SK-N-SH treated with all-trans-retinoic acid at 6 μM for 48 hours (cell line): ENCODE measurements around the gene GAPVD1.

Experiments used
- ATAC-seq: fragments of 200-7000 bp; cut with Tn5 transposase; 3 replicates; pipeline ENCODE4 v1.9.1; 2020; ENCODE audit warnings: mild to moderate bottlenecking, moderate library complexity
- ARNTL ChIP-seq: fragments of 450-650 bp; formaldehyde crosslinking; IDR thresholded peaks from 2 replicates; pipeline ENCODE4 v1.5.0; 2020; ENCODE audit warnings: low read depth, mild to moderate bottlenecking, moderate library complexity, borderline replicate concordance
- BACH2 ChIP-seq: fragments of 250-450 bp; sonication (Bioruptor Pico); IDR thresholded peaks from 2 replicates; pipeline ENCODE4 v1.9.0; 2021; ENCODE audit warnings: mild to moderate bottlenecking, borderline replicate concordance
- CREB5 ChIP-seq: fragments of 250-450 bp; sonication (Bioruptor Pico); IDR thresholded peaks from 2 replicates; pipeline ENCODE4 v1.5.1; 2020; ENCODE audit warnings: low read depth, mild to moderate bottlenecking, moderate library complexity
- CSRNP3 ChIP-seq: fragments of 250-450 bp; sonication (Bioruptor Pico); IDR thresholded peaks from 2 replicates; pipeline ENCODE4 v1.5.1; 2021; ENCODE audit warnings: mild to moderate bottlenecking, moderate library complexity
- ESRRG ChIP-seq: fragments of 250-450 bp; sonication (Bioruptor Pico); IDR thresholded peaks from 2 replicates; pipeline ENCODE4 v1.6.1; 2021; ENCODE audit warnings: mild to moderate bottlenecking
- GLIS3 ChIP-seq: fragments of 250-450 bp; sonication (Bioruptor Pico); IDR thresholded peaks from 2 replicates; pipeline ENCODE4 v1.5.0; 2020; ENCODE audit warnings: mild to moderate bottlenecking, moderate library complexity
- ISL1 ChIP-seq: fragments of 250-450 bp; sonication (Bioruptor Pico); IDR thresholded peaks from 2 replicates; pipeline ENCODE4 v2.1.2; 2022; ENCODE audit warnings: mild to moderate bottlenecking, moderate library complexity
- OSR1 ChIP-seq: fragments of 250-450 bp; sonication (Bioruptor Pico); IDR thresholded peaks from 2 replicates; pipeline ENCODE4 v1.8.0; 2022; ENCODE audit warnings: moderate library complexity, mild to moderate bottlenecking, inconsistent platforms
- RARB ChIP-seq: fragments of 250-450 bp; sonication (Bioruptor Pico); IDR thresholded peaks from 2 replicates; pipeline ENCODE4 v1.8.0; 2021; ENCODE audit warnings: mild to moderate bottlenecking, moderate library complexity
- SNAI2 ChIP-seq: fragments of 250-450 bp; sonication (Bioruptor Pico); IDR thresholded peaks from 2 replicates; pipeline ENCODE4 v1.5.0; 2020; ENCODE audit warnings: mild to moderate bottlenecking, moderate library complexity
- TCF4 ChIP-seq: fragments of 250-450 bp; sonication (Bioruptor Pico); IDR thresholded peaks from 2 replicates; pipeline ENCODE4 v1.8.0; 2021; ENCODE audit warnings: mild to moderate bottlenecking, moderate library complexity, borderline replicate concordance
- TOX ChIP-seq: fragments of 250-450 bp; sonication (Bioruptor Pico); IDR thresholded peaks from 2 replicates; pipeline ENCODE4 v1.8.0; 2021; ENCODE audit warnings: mild to moderate bottlenecking, moderate library complexity, borderline replicate concordance
- ZC3H10 ChIP-seq: fragments of 250-450 bp; sonication (Bioruptor Pico); IDR thresholded peaks from 2 replicates; pipeline ENCODE4 v1.5.1; 2021; ENCODE audit warnings: mild to moderate bottlenecking, moderate library complexity
- ZFP3 ChIP-seq: fragments of 250-450 bp; sonication (Bioruptor Pico); IDR thresholded peaks from 2 replicates; pipeline ENCODE4 v1.5.0; 2020; ENCODE audit warnings: mild to moderate bottlenecking, moderate library complexity
- ZFP30 ChIP-seq: fragments of 450-650 bp; formaldehyde crosslinking; IDR thresholded peaks from 2 replicates; pipeline ENCODE4 v1.5.0; 2022; ENCODE audit warnings: mild to moderate bottlenecking, moderate library complexity
- ZNF565 ChIP-seq: fragments of 450-650 bp; formaldehyde crosslinking; conservative IDR thresholded peaks from 2 replicates; pipeline ENCODE4 v1.5.0; 2020; ENCODE audit warnings: low read depth, mild to moderate bottlenecking, moderate library complexity
- ZNF70 ChIP-seq: fragments of 450-650 bp; formaldehyde crosslinking; IDR thresholded peaks from 2 replicates; pipeline ENCODE4 v1.5.0; 2020; ENCODE audit warnings: mild to moderate bottlenecking, moderate library complexity
- ZNF8 ChIP-seq: fragments of 450-650 bp; formaldehyde crosslinking; IDR thresholded peaks from 2 replicates; pipeline ENCODE4 v1.5.0; 2020; ENCODE audit warnings: mild to moderate bottlenecking, moderate library complexity
- TF ChIP-seq, protein P1 (sequence below): fragments of 250-450 bp; sonication (Bioruptor Pico); IDR thresholded peaks from 2 replicates; pipeline ENCODE4 v1.5.0; 2020; ENCODE audit warnings: mild to moderate bottlenecking, moderate library complexity
- TF ChIP-seq, protein P2 (sequence below): fragments of 250-450 bp; sonication (Bioruptor Pico); IDR thresholded peaks from 2 replicates; pipeline ENCODE4 v1.8.0; 2021; ENCODE audit warnings: low read depth, mild to moderate bottlenecking, moderate library complexity, borderline replicate concordance
- TF ChIP-seq, protein P3 (sequence below): fragments of 250-450 bp; sonication (Bioruptor Pico); IDR thresholded peaks from 2 replicates; pipeline ENCODE4 v1.8.0; 2020; ENCODE audit warnings: mild to moderate bottlenecking, moderate library complexity, borderline replicate concordance

The GAPVD1 gene

DNA sequence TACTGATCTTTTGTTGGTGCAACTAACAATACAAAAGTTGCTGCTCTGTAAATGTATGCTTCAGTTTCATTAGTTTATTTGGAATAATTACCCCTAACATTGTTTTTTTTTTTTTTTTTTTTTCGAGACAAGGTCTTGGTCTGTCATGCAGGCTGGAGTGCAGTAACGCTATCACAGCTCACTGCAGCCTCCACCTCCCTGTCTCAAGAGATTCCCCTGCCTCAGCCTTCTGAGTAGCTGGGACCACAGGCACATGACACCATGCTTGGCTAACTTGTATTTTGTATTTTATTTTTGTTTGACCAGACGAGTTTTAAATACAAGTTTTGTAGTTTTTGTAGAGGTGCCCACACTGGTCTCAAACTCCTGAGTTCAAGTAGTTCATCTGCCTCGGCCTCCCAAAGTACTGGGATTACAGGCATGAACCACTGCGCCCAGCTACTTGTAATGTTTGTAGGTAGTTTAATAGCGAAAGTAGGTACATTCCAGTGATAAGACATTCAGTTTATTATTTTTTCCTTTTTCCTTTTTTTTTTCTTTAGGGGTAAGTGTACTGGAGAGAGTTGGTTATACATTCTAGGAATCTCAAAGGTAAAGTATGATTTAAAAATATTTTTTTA lies 6.9 kb downstream of the GAPVD1 start:
- TF ChIP-seq, protein P1, sequence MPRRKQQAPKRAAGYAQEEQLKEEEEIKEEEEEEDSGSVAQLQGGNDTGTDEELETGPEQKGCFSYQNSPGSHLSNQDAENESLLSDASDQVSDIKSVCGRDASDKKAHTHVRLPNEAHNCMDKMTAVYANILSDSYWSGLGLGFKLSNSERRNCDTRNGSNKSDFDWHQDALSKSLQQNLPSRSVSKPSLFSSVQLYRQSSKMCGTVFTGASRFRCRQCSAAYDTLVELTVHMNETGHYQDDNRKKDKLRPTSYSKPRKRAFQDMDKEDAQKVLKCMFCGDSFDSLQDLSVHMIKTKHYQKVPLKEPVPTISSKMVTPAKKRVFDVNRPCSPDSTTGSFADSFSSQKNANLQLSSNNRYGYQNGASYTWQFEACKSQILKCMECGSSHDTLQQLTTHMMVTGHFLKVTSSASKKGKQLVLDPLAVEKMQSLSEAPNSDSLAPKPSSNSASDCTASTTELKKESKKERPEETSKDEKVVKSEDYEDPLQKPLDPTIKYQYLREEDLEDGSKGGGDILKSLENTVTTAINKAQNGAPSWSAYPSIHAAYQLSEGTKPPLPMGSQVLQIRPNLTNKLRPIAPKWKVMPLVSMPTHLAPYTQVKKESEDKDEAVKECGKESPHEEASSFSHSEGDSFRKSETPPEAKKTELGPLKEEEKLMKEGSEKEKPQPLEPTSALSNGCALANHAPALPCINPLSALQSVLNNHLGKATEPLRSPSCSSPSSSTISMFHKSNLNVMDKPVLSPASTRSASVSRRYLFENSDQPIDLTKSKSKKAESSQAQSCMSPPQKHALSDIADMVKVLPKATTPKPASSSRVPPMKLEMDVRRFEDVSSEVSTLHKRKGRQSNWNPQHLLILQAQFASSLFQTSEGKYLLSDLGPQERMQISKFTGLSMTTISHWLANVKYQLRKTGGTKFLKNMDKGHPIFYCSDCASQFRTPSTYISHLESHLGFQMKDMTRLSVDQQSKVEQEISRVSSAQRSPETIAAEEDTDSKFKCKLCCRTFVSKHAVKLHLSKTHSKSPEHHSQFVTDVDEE: no peak
- no peak for TF ChIP-seq TOX (CRISPR knock-in tag)
- no peak for TF ChIP-seq SNAI2 (CRISPR knock-in tag)
- TF ChIP-seq OSR1 (CRISPR knock-in tag): no peak
- TF ChIP-seq, protein P2, sequence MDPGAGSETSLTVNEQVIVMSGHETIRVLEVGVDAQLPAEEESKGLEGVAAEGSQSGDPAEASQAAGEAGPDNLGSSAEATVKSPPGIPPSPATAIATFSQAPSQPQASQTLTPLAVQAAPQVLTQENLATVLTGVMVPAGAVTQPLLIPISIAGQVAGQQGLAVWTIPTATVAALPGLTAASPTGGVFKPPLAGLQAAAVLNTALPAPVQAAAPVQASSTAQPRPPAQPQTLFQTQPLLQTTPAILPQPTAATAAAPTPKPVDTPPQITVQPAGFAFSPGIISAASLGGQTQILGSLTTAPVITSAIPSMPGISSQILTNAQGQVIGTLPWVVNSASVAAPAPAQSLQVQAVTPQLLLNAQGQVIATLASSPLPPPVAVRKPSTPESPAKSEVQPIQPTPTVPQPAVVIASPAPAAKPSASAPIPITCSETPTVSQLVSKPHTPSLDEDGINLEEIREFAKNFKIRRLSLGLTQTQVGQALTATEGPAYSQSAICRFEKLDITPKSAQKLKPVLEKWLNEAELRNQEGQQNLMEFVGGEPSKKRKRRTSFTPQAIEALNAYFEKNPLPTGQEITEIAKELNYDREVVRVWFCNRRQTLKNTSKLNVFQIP (CRISPR knock-in tag): no peak
- no peak for TF ChIP-seq ZNF565 (CRISPR knock-in tag)
- ATAC-seq: no peak

GRCh38 chr9:125269014-125269397 lies 7.4 kb downstream of the GAPVD1 start:
- ATAC-seq: no peak
- TF ChIP-seq BACH2 (CRISPR knock-in tag): no peak
- TF ChIP-seq ZNF8: no peak
- no peak for TF ChIP-seq OSR1 (CRISPR knock-in tag)
- no peak for TF ChIP-seq ESRRG (CRISPR knock-in tag)
- TF ChIP-seq ISL1 (CRISPR knock-in tag): no peak
- TF ChIP-seq, protein P2 (CRISPR knock-in tag): no peak
- no peak for TF ChIP-seq ZNF565 (CRISPR knock-in tag)
- no peak for TF ChIP-seq TOX (CRISPR knock-in tag)
- TF ChIP-seq CSRNP3 (CRISPR knock-in tag): no peak
- no peak for TF ChIP-seq ZC3H10 (CRISPR knock-in tag)
- TF ChIP-seq CREB5 (CRISPR knock-in tag): no peak
- TF ChIP-seq SNAI2 (CRISPR knock-in tag): no peak

GRCh38 chr9:125271081-125271480 lies 9.5 kb downstream of the GAPVD1 start:
- no peak for ATAC-seq

More at GRCh38 chr9:125271081-125271480, 9.5 kb downstream of the GAPVD1 start:
- TF ChIP-seq ZNF8 (no peak), TOX (CRISPR knock-in tag) (no peak), ZNF70 (CRISPR knock-in tag) (no peak), RARB (CRISPR knock-in tag) (no peak), TCF4 (CRISPR knock-in tag) (no peak), GLIS3 (CRISPR knock-in tag) (no peak), ZC3H10 (CRISPR knock-in tag) (no peak), CREB5 (CRISPR knock-in tag) (no peak), ZFP30 (no peak), ARNTL (CRISPR knock-in tag) (no peak), OSR1 (CRISPR knock-in tag) (no peak), ZFP3 (CRISPR knock-in tag) (no peak), BACH2 (CRISPR knock-in tag) (no peak)
- TF ChIP-seq, protein P1: no peak
- TF ChIP-seq, protein P3, sequence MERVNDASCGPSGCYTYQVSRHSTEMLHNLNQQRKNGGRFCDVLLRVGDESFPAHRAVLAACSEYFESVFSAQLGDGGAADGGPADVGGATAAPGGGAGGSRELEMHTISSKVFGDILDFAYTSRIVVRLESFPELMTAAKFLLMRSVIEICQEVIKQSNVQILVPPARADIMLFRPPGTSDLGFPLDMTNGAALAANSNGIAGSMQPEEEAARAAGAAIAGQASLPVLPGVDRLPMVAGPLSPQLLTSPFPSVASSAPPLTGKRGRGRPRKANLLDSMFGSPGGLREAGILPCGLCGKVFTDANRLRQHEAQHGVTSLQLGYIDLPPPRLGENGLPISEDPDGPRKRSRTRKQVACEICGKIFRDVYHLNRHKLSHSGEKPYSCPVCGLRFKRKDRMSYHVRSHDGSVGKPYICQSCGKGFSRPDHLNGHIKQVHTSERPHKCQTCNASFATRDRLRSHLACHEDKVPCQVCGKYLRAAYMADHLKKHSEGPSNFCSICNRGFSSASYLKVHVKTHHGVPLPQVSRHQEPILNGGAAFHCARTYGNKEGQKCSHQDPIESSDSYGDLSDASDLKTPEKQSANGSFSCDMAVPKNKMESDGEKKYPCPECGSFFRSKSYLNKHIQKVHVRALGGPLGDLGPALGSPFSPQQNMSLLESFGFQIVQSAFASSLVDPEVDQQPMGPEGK (CRISPR knock-in tag): no peak
